AML-193 (cell line): Measurements from ENCODE around the gene NPNT.

Experiments used
- DNase-seq, 2 experiments: peaks; one replicate each; lab custom pipeline; 2025; lab: John Stamatoyannopoulos, UW

Gene NPNT

DNA sequence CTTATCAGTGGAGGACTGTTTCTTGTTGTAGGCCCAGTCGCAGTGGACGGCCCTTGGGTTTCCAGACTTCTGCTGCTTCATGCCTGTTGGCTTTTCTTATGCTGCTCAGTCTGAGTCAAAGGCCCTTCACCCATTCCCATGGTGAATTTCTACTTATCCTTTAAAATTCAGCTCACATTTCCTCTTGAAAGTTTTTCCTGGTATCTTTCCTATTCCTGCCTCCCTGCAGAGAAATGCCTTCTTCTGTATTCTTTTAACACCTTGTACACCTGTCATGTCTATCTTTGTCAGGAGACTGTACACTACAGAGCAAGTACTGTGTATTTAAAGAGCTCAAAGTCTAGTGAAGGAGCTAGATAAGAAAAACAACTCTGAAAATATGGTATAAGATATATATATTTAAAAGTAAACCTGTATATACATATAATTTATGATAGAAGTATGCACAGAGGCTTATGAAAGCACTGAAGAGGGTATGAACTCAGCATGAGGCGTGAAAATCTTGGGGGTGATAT lies 22.0 kb downstream of the NPNT start:
- DNase-seq = no peak

DNA sequence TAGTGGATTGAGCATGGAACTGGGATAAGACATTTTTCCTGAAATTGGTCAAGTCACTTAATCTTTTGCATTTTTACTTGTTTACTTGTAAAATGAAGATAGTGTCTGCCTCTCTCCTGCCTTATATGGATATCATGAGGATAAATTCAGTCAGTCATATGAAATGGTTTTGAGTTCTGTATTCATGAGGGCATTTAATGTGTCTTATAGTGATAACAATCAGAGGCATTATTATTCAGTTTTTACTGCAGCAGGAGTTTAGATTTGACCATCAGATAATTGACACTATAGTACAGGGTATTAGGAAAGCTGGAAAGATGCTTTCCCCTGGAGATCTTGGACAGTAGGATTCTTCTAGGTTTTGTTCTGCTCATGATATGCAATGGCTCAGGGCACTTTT lies 26.0 kb downstream of the NPNT start:
- DNase-seq = no peak

GRCh38 chr4:105923497-105924238 lies 28.4 kb downstream of the NPNT start:
- DNase-seq = no peak

DNA sequence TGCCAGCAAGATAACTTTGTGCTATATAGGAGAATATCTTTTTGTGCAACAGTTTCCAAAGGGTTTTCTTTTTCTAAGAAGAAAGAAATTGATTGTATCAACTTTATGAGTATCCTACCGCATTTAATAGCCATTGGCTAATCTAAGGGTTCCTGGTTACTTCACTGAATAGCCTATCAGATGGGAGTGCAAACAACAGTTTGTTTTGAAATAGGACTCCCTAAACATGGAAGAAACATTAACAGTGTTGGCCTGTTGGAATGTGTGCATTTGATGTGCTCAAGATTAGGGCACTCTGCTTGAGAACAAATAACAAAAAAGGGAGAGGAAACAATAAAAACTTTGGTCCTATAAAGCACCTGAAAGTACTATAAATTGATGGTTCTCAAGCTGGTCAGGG lies 29.1 kb downstream of the NPNT start:
- no peak for DNase-seq

- DNase-seq = no peak
Measured at GRCh38 chr4:105930698-105931097, 35.4 kb downstream of the NPNT start.

- DNase-seq = no peak
Measured at GRCh38 chr4:105933083-105933482, 37.8 kb downstream of the NPNT start.

DNA sequence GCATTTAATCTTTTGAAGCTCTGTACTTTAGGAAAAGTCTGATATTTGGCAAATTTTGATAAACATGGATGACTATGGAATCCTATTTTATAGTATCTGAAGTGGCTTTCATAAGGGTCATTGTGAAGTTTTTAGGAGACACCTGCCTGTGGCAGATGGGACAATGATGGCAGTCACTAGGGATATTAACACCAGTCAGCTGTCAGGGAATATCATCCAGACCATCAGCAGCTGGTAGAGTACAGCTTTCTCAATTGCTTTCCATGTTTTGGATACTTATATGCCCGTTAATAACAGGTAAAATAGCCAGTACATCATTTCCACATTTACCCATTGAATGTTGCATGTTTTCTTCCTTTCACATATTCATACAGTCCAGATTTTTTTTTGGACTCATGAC lies 39.1 kb downstream of the NPNT start:
- DNase-seq = no peak

GRCh38 chr4:105936901-105937300 lies 41.6 kb downstream of the NPNT start:
- DNase-seq = no peak

- no peak for DNase-seq
Measured at GRCh38 chr4:105937759-105938158, 42.5 kb downstream of the NPNT start.

GRCh38 chr4:105943234-105943633 lies 48.0 kb downstream of the NPNT start:
- DNase-seq = no peak

DNA sequence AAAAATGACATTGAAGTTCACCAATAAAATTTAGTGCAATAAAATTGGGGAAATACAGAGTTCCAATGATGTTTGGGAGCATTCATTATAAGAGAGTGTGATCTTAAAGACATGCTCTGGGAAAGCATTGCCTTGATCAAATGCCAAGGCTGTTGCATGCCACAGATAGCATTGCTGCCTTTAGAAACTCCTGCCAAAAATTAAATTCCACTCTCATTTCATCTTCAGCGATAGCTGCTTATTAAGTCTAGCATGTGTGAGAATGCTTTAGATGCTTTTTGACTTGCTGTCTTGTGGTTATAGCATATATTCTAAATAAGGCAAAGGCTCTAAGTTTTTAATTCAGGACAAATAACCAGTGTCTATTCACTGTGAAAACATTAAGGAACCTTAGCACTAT lies 49.3 kb downstream of the NPNT start:
- DNase-seq = no peak

GRCh38 chr4:105946771-105947170 lies 51.5 kb downstream of the NPNT start:
- DNase-seq = no peak

- DNase-seq = no peak
Measured at GRCh38 chr4:105950701-105951100, 55.4 kb downstream of the NPNT start.

DNA sequence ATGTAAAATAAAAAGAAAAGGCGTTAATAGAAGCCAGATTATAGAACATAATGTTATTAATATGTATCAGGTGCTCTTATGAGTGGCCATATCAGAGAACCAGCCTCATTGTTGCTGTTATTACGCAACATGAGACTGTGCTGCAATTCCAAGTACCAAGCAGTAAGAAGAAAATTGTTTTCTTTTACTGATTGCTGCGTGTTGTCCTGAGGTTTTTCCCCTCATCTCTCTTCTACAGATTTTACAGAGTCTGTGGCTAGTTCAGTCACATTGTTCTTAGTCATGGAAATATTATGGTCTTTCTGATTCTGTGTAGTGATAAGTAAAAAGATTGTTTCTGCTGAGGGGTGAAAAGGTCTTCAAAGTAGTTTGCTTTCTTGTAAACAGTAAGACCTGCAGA lies 55.9 kb downstream of the NPNT start:
- peak in 1 of 2 experiments; percentile 10 for DNase-seq

DNA sequence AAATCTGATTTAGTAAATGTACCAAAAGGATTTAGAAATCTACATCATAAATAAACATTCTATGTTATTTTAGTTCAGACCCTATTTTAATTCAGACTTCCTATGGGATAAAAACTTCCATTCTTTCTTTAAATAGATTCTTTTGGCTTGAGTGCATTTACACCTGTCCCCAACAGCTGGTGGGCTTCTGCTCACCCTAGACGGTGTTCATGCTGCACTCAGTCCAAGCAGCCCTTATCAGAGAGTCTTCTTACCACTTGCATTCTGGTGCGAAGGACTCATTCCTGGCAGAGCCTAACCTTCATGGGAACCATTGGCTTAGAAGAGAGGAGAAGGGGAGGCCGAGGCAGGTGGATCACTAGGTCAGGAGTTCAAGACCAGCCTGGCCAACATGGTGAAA lies 57.3 kb downstream of the NPNT start:
- no peak for DNase-seq

- DNase-seq = no peak
Measured at GRCh38 chr4:105956569-105956968, 61.3 kb downstream of the NPNT start.

DNA sequence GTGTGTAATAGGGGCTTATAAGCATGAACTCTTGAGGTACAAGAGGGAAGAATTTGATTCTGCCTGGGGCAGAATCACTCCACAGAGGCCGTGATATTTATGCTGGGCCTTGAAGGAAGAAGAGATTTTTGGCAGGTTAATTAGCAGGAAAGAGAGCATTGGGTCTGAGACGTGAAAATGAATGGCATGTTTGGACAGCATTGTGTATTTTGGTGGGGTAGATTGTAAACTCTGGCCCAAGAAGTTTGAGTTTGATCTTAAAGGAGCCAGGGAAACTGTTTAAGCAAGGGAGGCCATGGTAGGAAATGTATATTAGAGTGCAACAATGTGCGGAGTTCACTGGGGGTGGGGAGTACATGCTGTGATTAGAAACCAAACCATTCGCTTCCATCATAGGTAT lies 62.4 kb downstream of the NPNT start:
- DNase-seq = no peak

GRCh38 chr4:105963461-105964400 lies 68.5 kb downstream of the NPNT start:
- DNase-seq = no peak

GRCh38 chr4:105965183-105965800 lies 70.0 kb downstream of the NPNT start:
- no peak for DNase-seq

DNA sequence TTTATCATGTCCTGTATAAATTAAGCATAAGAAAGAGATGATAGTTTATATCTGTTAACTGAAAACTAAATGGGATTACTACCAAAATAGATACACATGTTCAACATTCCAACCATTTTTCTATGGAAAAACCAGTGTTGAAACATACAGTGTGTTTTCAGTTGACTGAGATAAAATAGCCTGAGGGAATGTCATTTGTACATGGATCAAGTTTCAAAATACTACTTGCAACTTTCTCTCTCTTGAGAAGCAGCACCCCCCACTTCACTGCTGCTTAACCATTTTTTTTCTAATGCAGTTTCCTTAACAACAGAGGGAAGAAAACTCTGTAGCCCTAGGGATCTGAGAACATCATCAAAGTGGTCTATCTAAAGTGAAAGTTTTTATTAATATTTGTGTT lies 70.8 kb downstream of the NPNT start:
- DNase-seq = peak; percentile 19 to 49

DNA sequence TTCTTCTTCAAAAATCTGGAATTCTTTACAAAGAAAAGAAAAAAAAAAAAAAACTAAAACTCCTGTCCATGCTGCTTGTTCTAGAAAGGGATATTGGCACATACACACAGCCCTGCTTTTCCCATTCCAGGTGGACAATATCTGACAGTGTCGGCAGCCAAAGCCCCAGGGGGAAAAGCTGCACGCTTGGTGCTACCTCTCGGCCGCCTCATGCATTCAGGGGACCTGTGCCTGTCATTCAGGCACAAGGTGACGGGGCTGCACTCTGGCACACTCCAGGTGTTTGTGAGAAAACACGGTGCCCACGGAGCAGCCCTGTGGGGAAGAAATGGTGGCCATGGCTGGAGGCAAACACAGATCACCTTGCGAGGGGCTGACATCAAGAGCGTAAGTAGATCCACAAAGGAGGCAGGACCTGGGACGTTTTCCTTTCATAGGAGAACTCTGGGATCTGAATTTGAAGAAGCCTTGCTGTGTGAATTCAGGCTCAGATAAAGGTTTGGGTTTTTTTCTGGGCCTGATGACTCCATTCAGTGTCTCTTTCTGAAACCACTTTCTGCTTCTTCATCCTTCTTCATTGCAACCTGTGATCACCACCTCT lies 71.9 kb downstream of the NPNT start:
- DNase-seq = no peak

- no peak for DNase-seq
Measured at GRCh38 chr4:105969575-105969974, 74.3 kb downstream of the NPNT start.
